Central memory CD8-positive, alpha-beta T cell (primary cell): ENCODE measurements around the gene PZP.
A peak's percentile ranks its signal among the peaks of the same experiment; 100 is the strongest.
"Not testable (repeated sequence)": the region's sequence is repeated elsewhere in the genome, so short reads cannot be mapped to it uniquely, and the experiment has no call there.

Experiments
- ATAC-seq: fragments of 150-1000 bp; cut with Tn5 transposase; replicated peaks from 2 replicates; pipeline ENCODE4 v1.10.0; 2022; ENCODE audit warnings: mild to moderate bottlenecking, moderate FRiP score, moderate number of reproducible peaks; ENCODE audit not compliant: poor library complexity, severe bottlenecking; ENCODE audit errors: extremely low read depth
- DNase-seq, 2 donors: peaks; one replicate each; pipeline ENCODE4 v3.0.0; 2021; ENCODE audit warnings: low spot score in 2 of 2
- H3K27ac Mint-ChIP-seq: one replicate; pipeline ENCODE4 v1.8.0; 2022; ENCODE audit warnings: low read depth, mild to moderate bottlenecking, moderate library complexity, mixed read lengths
- H3K27me3 Mint-ChIP-seq: one replicate; pipeline ENCODE4 v1.8.0; 2022; ENCODE audit warnings: mixed read lengths
- H3K36me3 Mint-ChIP-seq: one replicate; pipeline ENCODE4 v1.8.0; 2022; ENCODE audit warnings: mild to moderate bottlenecking, moderate library complexity, mixed read lengths; ENCODE audit not compliant: insufficient read depth
- H3K4me1 Mint-ChIP-seq: one replicate; pipeline ENCODE4 v1.8.0; 2022; ENCODE audit warnings: mixed read lengths
- H3K4me3 Mint-ChIP-seq: one replicate; pipeline ENCODE4 v1.8.0; 2022; ENCODE audit warnings: mild to moderate bottlenecking, moderate library complexity, mixed read lengths
- H3K9me3 Mint-ChIP-seq: one replicate; pipeline ENCODE4 v1.8.0; 2022; ENCODE audit warnings: mixed read lengths

PZP gene

DNA sequence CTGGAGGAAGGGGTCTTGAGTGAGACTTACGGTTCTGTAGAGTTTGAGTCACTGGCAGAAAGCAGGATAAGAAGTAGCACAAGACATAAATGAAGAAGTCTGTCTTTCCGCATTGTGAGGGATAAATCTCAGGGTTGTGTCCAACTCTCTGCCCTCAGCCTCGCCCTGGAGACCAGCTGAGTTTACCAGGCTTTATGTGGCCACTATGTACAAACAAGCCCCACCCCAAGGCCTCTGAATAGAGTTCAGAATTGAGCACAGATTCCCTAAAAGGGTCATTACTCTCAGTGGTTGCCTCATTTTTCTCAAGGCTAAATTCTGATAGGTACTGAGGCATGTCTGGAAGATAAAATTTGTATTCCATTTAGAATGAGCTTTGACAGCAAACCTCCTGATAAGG lies at the start of gene PZP:
TSS of gene PZP (minus strand) at position 167 of the 400 bp plus-strand sequence. CDS start at position 113, 54 bp downstream.
- H3K27ac Mint-ChIP-seq, result no peak within 1 kb of the TSS
- H3K4me1 Mint-ChIP-seq, result peaks cover 6% of the 10 kb centered on the region
- ATAC-seq, result no peak
- no peaks in the 10 kb centered on the region for H3K9me3 Mint-ChIP-seq
- DNase-seq, result no peak
- no peaks in the 10 kb centered on the region for H3K27me3 Mint-ChIP-seq
- peaks cover 5% of the 10 kb centered on the region for H3K36me3 Mint-ChIP-seq
- no peak within 1 kb of the TSS for H3K4me3 Mint-ChIP-seq

DNA sequence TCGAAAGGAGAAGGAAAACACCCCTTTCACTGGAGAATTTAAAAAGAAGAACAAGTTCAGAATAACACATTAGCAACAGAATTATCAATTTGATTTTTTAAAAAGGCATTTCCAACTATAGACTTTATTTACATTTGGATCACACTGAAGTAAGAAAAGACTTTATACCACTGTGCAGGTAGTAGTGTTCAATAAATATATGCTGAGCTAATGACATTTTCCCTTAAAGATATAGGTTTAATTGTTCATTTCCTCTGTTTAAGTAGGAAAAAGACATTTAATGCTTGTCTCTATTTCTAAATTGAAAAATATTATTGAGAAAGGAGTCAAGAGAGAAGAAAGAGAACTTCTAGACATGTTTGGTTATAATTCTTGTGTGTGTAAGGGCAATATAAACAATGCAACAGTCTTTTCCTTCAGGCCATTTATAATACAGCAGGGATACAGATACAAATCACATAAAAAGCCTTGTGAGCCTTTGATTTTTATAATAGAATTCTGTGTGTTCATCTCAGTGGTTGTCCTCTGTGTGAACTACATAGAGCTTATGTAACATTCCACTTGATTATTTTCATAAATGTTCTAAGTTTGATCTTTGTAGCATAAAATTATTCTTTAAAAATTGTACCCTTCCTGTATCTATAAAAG lies 48.7 kb upstream of the PZP start:
- H3K4me1 Mint-ChIP-seq, result no peaks in the 10 kb centered on the region
- H3K27ac Mint-ChIP-seq, result no peak overlapping the region
- H3K9me3 Mint-ChIP-seq, result no peaks in the 10 kb centered on the region
- H3K4me3 Mint-ChIP-seq, result no peak overlapping the region
- ATAC-seq, result no peak
- H3K36me3 Mint-ChIP-seq, result peaks cover 24% of the 10 kb centered on the region
- H3K27me3 Mint-ChIP-seq, result no peaks in the 10 kb centered on the region
- no peak for DNase-seq

DNA sequence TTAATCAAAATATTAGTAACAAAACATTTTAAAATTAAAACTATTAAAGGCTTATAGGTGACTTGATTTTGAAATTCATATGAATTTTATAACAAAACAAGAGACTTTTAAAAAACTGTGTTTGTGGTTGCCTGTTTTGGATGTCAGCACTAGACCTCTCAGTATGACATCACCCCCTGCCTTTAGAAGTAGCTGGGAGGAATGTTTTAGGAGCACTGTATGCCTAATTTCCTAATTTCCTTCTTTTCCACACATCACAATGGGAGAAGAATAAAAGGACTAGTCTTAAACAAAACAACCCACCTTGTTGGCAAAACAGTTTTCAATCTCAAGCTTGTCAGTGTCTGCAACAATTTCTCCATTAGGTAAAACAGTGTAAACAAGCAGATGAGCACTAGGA lies 48.1 kb upstream of the PZP start:
- no peak overlapping the region for H3K4me3 Mint-ChIP-seq
- H3K36me3 Mint-ChIP-seq, result peaks cover 24% of the 10 kb centered on the region
- ATAC-seq, result no peak
- no peaks in the 10 kb centered on the region for H3K9me3 Mint-ChIP-seq
- no peaks in the 10 kb centered on the region for H3K27me3 Mint-ChIP-seq
- H3K27ac Mint-ChIP-seq, result no peak overlapping the region
- no peak for DNase-seq
- no peaks in the 10 kb centered on the region for H3K4me1 Mint-ChIP-seq

DNA sequence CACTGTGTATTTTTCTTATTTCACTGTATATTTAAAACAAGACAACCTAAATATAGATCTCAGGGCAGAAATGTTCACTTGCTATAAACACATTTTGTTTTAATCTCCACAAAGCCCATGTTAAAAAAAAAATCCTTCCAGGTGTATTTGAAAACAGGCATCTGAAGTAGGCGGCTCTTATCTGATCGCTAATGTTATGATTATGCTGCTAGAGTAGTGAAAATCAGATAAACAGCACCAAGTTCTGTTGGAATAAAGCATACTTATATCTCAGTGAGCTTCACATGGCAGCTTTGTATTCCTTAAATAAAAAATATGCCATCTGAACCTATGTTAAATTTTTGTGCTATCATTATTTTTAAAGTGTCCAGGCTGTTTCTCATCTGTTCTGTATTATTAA lies 47.6 kb upstream of the PZP start:
- no peak for DNase-seq
- no peak for ATAC-seq
- Mint-ChIP-seq H3K27me3 (no peaks in the 10 kb centered on the region), H3K36me3 (peaks cover 24% of the 10 kb centered on the region), H3K4me3 (no peak overlapping the region), H3K9me3 (no peaks in the 10 kb centered on the region), H3K27ac (no peak overlapping the region), H3K4me1 (no peaks in the 10 kb centered on the region)

DNA sequence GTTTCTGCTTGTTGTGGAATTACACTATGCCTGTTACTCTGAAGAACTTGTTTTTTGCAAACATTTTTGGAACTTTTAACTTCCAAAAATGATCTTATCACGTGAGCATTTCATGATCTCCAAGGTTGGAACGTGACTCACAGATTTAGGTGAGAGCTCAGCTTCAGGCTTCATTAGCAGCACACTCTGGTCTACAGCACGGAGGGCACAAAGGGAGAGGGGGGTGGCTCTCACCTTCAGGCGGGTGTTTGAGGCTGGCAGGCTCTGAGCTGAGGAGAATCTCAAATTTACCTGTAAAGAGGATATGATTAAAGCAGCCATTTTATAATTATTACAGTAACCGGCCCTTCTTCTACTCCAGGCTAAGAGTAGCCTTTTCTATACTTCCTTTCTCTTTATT lies 45.3 kb upstream of the PZP start:
- ATAC-seq, result no peak
- Mint-ChIP-seq H3K4me1 (no peaks in the 10 kb centered on the region), H3K9me3 (no peaks in the 10 kb centered on the region), H3K27me3 (no peaks in the 10 kb centered on the region), H3K4me3 (no peak overlapping the region), H3K27ac (peak overlapping the region; percentile 26), H3K36me3 (peaks cover 23% of the 10 kb centered on the region)
- DNase-seq, result no peak

GRCh38 chr12:9252791-9253190 lies 44.6 kb upstream of the PZP start:
- H3K27ac Mint-ChIP-seq, H3K4me3 Mint-ChIP-seq, H3K4me1 Mint-ChIP-seq, DNase-seq, H3K27me3 Mint-ChIP-seq, ATAC-seq, H3K9me3 Mint-ChIP-seq: not testable (repeated sequence)
- peaks cover 21% of the 10 kb centered on the region for H3K36me3 Mint-ChIP-seq

DNA sequence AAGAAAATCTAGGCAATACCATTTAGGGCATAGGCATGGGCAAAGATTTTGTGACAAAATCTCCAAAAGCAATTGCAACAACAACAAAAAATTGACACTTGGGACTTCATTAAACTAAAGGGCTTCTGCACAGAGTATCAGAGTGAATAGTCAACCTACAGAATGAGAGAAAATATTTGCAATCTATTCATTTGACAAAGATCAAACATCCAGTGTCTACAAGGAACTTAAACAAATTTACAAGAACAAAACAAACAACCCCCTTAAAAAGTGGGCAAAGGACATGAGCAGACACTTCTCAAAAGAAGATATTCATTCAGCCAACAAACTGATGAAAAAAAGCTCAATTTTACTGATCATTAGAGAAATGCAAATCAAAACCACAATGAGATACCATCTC lies 44.1 kb upstream of the PZP start:
- no peak overlapping the region for H3K27ac Mint-ChIP-seq
- no peaks in the 10 kb centered on the region for H3K4me1 Mint-ChIP-seq
- H3K27me3 Mint-ChIP-seq, result no peaks in the 10 kb centered on the region
- no peaks in the 10 kb centered on the region for H3K9me3 Mint-ChIP-seq
- DNase-seq, result no peak
- H3K36me3 Mint-ChIP-seq, result peaks cover 16% of the 10 kb centered on the region
- ATAC-seq, result no peak
- H3K4me3 Mint-ChIP-seq, result no peak overlapping the region

DNA sequence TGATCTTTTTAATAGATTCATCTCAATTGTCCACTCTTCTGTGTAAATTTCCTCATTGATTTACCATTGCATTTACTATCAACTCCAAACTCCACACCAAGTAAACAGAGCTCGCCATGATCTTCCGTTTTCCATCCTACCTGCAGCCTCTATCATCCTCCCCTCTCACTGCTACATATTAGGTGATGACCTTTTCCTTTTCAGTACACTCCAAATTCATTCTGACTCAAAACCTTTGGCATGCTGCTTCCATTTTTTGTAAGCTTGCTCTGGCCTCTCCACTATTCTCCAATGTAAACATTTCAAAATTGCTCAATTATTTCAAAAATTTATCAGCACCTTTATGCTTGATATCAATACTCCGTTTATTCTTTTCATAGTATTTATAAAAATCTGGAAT lies 40.2 kb upstream of the PZP start:
- H3K9me3 Mint-ChIP-seq, result no peaks in the 10 kb centered on the region
- H3K4me3 Mint-ChIP-seq, result no peak overlapping the region
- ATAC-seq (no peak), DNase-seq (no peak)
- no peak overlapping the region for H3K27ac Mint-ChIP-seq
- no peaks in the 10 kb centered on the region for H3K27me3 Mint-ChIP-seq
- peaks cover 7% of the 10 kb centered on the region for H3K4me1 Mint-ChIP-seq
- peaks cover 8% of the 10 kb centered on the region for H3K36me3 Mint-ChIP-seq

GRCh38 chr12:9244894-9245293 lies 36.7 kb upstream of the PZP start:
- ATAC-seq, result no peak
- Mint-ChIP-seq H3K36me3 (peaks cover 13% of the 10 kb centered on the region), H3K27ac (no peak overlapping the region), H3K4me1 (peaks cover 12% of the 10 kb centered on the region), H3K27me3 (no peaks in the 10 kb centered on the region), H3K4me3 (no peak overlapping the region), H3K9me3 (no peaks in the 10 kb centered on the region)
- no peak for DNase-seq

DNA sequence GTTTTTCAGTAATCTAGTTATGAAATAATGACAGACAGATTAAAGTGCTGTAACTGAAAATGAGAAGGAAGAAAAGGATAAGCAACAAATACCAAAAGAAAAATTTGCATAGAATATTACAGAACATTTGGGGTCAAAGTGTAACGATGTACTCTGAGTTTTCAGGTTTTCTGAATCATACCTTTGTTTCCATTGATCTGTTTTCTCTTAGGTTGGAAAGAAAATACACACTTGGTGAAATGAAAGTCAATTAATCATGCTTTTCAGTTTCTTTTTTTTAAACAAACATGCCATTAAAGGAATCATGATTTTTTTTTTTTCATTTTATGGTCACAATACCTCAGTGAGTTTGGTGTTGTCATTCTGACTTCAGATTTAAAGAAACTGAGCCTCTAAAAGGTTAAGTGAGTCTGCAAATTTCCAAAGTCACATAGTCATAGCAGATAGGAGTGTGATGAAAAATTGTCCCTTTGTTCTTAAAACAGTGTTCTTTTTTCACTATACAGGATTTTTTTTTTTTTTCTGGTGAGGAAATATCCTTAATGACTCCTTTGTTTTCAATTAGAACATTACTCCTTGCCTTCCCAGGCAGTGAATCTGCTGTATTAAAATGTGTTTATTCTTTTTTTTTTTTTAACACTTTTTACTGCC lies 35.9 kb upstream of the PZP start:
- Mint-ChIP-seq H3K27ac (no peak overlapping the region), H3K4me1 (peaks cover 14% of the 10 kb centered on the region), H3K36me3 (peaks cover 12% of the 10 kb centered on the region), H3K27me3 (no peaks in the 10 kb centered on the region), H3K9me3 (no peaks in the 10 kb centered on the region), H3K4me3 (no peak overlapping the region)
- DNase-seq (no peak), ATAC-seq (no peak)

DNA sequence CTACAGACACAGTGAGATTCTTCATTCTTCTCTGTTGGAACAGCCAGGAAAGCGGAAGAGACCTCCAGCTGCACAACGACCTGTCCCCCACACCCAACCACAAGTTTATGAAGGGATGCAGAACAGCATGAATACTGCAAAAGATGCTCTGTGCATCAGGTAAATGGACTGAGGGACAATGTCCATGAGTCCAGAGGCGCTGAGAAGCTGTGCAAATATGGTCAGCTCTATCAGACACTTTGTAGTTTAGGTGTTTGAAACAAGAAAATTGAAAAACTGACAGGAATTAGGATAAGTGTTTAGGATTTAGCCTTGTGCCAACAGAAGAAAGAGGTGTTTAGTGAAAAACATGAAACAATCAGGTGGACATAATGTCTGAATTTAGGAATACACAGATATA lies 33.1 kb upstream of the PZP start:
- DNase-seq (no peak), ATAC-seq (no peak)
- Mint-ChIP-seq H3K9me3 (no peaks in the 10 kb centered on the region), H3K4me3 (no peak overlapping the region), H3K4me1 (peaks cover 14% of the 10 kb centered on the region), H3K27me3 (no peaks in the 10 kb centered on the region), H3K27ac (no peak overlapping the region), H3K36me3 (peaks cover 11% of the 10 kb centered on the region)

DNA sequence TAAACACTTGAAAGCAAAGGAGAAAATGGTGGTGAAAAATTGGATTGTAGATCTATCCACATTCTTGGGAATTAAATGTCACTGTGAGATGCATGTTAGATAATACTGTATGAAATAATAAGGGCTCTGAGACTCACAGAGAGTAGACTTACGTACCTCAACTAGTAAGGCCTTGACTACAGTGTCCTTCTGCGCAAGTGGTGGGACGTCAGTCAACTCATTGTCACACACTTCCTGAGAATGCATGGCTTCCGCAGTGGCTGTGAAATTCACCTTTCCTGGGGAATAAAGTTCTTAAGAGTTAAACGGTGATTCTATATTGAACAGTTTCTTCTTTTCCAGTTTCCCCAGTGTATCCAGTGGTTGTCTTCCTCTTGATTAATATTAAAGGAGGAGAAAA lies 32.6 kb upstream of the PZP start:
- Mint-ChIP-seq H3K4me1 (peaks cover 9% of the 10 kb centered on the region), H3K9me3 (no peaks in the 10 kb centered on the region), H3K27me3 (no peaks in the 10 kb centered on the region), H3K27ac (peak overlapping the region; percentile 99), H3K4me3 (no peak overlapping the region), H3K36me3 (peaks cover 11% of the 10 kb centered on the region)
- ATAC-seq (no peak), DNase-seq (no peak)

DNA sequence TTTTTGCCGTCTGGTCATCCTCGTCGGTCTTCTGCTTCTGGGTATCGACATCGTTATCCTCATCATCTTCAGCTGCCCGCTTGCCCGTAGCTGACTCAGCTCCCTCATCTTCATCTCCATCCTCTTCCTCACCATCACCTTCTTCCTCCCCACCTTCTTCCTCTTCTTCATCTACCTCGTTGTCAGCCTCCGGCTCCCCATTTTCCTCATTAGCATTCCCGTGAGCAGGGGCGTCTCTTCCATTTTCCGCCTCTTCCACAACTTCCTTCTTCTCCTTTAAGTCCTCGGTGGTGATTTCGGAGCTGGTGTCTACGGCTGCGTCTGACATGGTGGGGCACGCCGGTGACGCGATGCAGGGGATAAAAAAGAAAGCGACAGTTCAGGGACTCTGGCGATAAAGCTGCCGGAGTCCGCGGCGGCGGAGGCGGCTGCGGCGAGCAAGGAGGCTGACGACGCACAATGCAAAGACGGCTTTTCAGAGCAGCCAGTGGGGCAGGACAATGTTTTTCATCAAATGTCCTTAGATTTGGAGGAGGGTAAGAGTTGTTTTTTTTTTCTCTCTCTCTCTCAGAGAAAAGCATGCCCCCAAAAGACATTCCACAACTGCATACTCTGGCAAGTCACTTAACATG lies 31.9 kb upstream of the PZP start:
- DNase-seq (peak; percentile 15 to 44), ATAC-seq (peak; percentile 84)
- H3K36me3 Mint-ChIP-seq, result peaks cover 11% of the 10 kb centered on the region
- H3K9me3 Mint-ChIP-seq, H3K27me3 Mint-ChIP-seq, H3K4me1 Mint-ChIP-seq: not testable (repeated sequence)
- peak overlapping the region; percentile 99 for H3K27ac Mint-ChIP-seq
- peak overlapping the region; percentile 93 for H3K4me3 Mint-ChIP-seq
